Stimulated activated CD8-positive, alpha-beta memory T cell treated with anti-CD3 and anti-CD28 coated beads, Interleukin-4, amount 100 ng/mL, for 24 hours (primary cell): ENCODE measurements around the gene C12orf75.

ENCODE experiments used
- DNase-seq: peaks from one replicate; pipeline ENCODE4 v3.0.0-alpha.2; 2020; ENCODE audit warnings: low read depth

The C12orf75 gene

DNA sequence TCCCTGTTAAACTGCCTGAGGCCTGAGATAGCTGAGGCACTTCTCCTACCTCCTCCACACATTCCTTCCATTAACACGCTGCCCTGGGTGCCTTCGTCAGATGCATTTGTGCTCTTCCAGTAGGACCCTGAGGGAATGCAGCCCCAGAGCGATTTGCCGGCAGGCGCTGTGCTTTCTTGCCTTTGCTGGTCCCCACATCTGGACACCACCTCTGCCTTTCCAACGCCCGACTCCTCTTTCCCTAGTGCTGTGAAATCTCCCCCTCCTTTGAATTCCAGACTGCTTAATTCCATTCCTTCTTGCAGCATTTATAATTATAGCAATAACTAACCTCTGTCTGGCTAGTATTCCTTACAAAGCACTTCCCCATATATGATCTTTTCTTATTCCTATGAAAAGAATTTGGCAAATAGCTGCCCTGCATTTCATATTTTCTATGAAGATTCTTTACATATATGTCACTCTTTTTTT is 88.4 kb downstream of the C12orf75 start:
- DNase-seq: no peak

DNA sequence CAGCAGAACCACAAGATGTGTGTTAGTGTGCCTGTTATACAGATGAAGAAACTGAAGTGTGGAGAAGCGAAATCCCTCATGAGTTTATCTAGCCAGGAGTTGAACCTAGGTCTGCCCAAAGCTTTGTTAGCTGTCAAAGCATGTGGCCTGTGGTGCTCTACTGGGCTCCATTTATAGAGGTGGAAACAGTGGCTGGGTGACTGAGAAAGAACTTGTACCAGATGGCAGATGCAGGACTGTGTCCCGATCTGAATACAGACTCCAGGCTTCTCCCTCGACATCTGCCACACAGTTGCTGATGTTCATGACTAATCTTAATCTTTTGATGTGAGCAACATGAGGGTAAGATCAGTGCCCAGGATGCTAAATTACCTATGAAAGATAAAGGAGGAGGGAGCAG is 89.1 kb downstream of the C12orf75 start:
- no peak for DNase-seq

DNA sequence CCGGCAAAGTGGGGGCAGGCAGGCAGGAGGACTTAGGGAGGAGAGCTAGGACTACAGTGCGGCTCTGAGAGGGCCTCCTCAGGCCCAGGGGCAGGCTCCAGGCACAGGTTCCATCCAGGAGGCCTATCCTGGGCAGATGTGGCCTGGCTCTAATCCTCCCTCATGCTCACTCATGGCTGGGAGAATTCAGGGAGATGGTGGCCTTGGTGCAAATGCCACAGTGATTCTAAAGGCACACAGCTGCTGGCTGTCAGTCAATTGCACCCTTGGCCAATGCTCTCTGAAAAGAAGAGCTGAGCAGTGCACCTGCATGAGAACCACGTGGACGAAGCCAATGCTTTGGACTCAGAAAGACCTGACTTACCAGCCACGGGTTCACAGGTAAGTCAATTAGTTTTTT is 89.6 kb downstream of the C12orf75 start:
- no peak for DNase-seq

DNA sequence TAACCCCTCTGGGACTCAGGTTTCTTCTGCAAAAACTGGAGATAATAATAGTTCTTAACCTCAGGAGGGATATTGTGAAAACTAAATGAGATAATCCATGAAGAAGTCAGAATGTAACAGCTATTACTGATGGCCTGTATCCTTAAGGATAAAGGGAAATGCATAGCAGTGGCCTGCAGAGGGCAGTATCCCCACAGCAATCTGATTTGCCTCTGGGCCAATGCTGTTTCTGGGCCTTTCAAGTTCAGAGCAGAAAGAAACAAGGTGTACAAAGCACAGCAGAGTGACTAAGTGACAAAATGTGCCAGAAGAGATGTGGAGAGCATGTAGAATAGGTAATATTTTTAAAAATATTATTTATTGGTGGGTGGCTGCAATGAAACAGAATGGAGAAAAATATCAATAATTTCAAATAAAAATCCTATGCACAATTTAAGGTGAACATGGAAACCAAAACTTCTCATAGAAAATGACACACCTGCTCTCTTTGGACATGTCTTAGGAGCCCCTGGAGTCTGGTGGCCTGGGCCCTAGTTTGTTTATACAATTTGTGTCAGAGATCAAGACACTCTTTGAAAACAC is 90.3 kb downstream of the C12orf75 start:
- DNase-seq: peak; percentile 37
